ENCODE results near the gene TMPRSS11A.

DNA sequence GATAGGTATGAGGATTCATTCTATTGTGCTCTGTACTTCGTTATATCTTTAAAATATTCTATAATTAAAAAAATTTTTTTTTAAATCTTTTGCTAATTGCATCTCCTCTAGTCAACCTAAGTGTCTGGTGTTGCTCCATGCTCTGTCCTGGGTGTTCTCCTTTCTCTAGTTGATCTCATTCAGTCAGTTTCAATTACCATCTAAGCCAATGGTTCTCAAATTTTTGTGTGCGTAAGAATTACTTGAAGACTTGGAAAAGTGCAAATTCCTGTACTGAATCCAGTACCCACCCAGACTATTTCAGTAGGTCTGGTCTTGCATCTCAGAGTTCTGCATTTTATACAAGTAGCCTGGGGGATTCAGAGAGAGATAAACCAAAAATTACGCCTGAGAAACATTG lies 86.2 kb downstream of the TMPRSS11A start:
- TF ChIP-seq EZH2 (IDR thresholded peaks at IDR 0.05; ENCODE audit: low read depth, low read length, severe bottlenecking) (no peak), POLR2A (IDR thresholded peaks at IDR 0.05; ENCODE audit: control extremely low read depth in 1 of 2, low read depth in 2 of 2, low read length in 2 of 2) (no peak), TAF1 (IDR thresholded peaks at IDR 0.05; ENCODE audit: low read depth, low read length) (no peak), ZNF274 (IDR thresholded peaks at IDR 0.05; ENCODE audit: borderline replicate concordance, extremely low read depth, low read length) (no peak), RFX5 (IDR thresholded peaks at IDR 0.05; ENCODE audit: borderline replicate concordance, low read depth, low read length) (no peak), SRF (IDR thresholded peaks at IDR 0.05; ENCODE audit: low read depth, low read length) (no peak), POLR2AphosphoS5 (IDR thresholded peaks at IDR 0.05; ENCODE audit: low read depth, low read length) (no peak)
- TF ChIP-seq, protein P1, sequence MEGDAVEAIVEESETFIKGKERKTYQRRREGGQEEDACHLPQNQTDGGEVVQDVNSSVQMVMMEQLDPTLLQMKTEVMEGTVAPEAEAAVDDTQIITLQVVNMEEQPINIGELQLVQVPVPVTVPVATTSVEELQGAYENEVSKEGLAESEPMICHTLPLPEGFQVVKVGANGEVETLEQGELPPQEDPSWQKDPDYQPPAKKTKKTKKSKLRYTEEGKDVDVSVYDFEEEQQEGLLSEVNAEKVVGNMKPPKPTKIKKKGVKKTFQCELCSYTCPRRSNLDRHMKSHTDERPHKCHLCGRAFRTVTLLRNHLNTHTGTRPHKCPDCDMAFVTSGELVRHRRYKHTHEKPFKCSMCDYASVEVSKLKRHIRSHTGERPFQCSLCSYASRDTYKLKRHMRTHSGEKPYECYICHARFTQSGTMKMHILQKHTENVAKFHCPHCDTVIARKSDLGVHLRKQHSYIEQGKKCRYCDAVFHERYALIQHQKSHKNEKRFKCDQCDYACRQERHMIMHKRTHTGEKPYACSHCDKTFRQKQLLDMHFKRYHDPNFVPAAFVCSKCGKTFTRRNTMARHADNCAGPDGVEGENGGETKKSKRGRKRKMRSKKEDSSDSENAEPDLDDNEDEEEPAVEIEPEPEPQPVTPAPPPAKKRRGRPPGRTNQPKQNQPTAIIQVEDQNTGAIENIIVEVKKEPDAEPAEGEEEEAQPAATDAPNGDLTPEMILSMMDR (IDR thresholded peaks at IDR 0.05; ENCODE audit: control extremely low read depth in 1 of 3, insufficient read depth in 1 of 3, low read depth in 1 of 3, low read length in 3 of 3), result no peak

Measured in H1 (cell line).